Neural progenitor cell (in vitro differentiated cells): ENCODE measurements around the gene ELFN1. TPM values are rescaled to one million over a fixed set of nuclear protein-coding genes. Genes with fewer than 3 reads are reported as not detected.
A peak's percentile ranks its signal among the peaks of the same experiment; 100 is the strongest.

ENCODE experiments used
- DNase-seq: peaks from one replicate; pipeline ENCODE4 v3.0.0-alpha.2; 2016; ENCODE audit warnings: low spot score
- H2AFZ ChIP-seq: fragments of 200-600 bp; sonication (generic); replicated peaks from 2 replicates; pipeline ENCODE4 v1.6.1; 2016; ENCODE audit warnings: antibody characterized with exemption
- H3F3A ChIP-seq: fragments of 200-600 bp; sonication (generic); 2 replicates; pipeline ENCODE4 v1.6.1; 2016; ENCODE audit warnings: antibody characterized with exemption, low read depth
- H3K27ac ChIP-seq: fragments of 200-600 bp; sonication (generic); 2 replicates; pipeline ENCODE4 v1.5.1; 2016; ENCODE audit warnings: mild to moderate bottlenecking
- H3K27me3 ChIP-seq: fragments of 200-600 bp; sonication (generic); 2 replicates; pipeline ENCODE4 v1.6.1; 2016; ENCODE audit warnings: mild to moderate bottlenecking, moderate library complexity
- H3K36me3 ChIP-seq: fragments of 200-600 bp; sonication (generic); 2 replicates; pipeline ENCODE4 v1.5.1; 2016
- H3K4me1 ChIP-seq: fragments of 200-600 bp; sonication (generic); 2 replicates; pipeline ENCODE4 v1.6.1; 2016; ENCODE audit warnings: mixed run types
- H3K4me2 ChIP-seq: fragments of 200-600 bp; sonication (generic); 2 replicates; pipeline ENCODE4 v1.6.1; 2016
- H3K4me3 ChIP-seq: fragments of 200-600 bp; sonication (generic); 2 replicates; pipeline ENCODE4 v1.5.1; 2016
- H3K79me2 ChIP-seq: fragments of 200-600 bp; sonication (generic); 2 replicates; pipeline ENCODE4 v1.6.1; 2016; ENCODE audit warnings: low read depth
- H3K9ac ChIP-seq: fragments of 200-600 bp; sonication (generic); 2 replicates; pipeline ENCODE4 v1.6.1; 2016
- H3K9me3 ChIP-seq: fragments of 200-600 bp; sonication (generic); 2 replicates; pipeline ENCODE4 v1.5.1; 2016; ENCODE audit warnings: low read depth
- H4K20me1 ChIP-seq: fragments of 200-600 bp; sonication (generic); 2 replicates; pipeline ENCODE4 v1.6.1; 2016; ENCODE audit warnings: low read depth
- H3K27ac Mint-ChIP-seq: 3 replicates; pipeline ENCODE4 v1.8.0; 2021; ENCODE audit warnings: mixed read lengths
- H3K27me3 Mint-ChIP-seq: 2 replicates; pipeline ENCODE4 v1.8.0; 2022; ENCODE audit warnings: low read depth, mild to moderate bottlenecking, inconsistent platforms, moderate library complexity, mixed read lengths; ENCODE audit not compliant: insufficient read depth
- H3K36me3 Mint-ChIP-seq: 3 replicates; pipeline ENCODE4 v1.8.0; 2021; ENCODE audit warnings: mixed read lengths
- H3K4me1 Mint-ChIP-seq: 3 replicates; pipeline ENCODE4 v1.8.0; 2021; ENCODE audit warnings: mixed read lengths
- H3K4me3 Mint-ChIP-seq: 3 replicates; pipeline ENCODE4 v1.8.0; 2021; ENCODE audit warnings: mild to moderate bottlenecking, moderate library complexity, mixed read lengths
- H3K9me3 Mint-ChIP-seq: 3 replicates; pipeline ENCODE4 v1.8.0; 2020; ENCODE audit warnings: mixed read lengths
- EZH2 ChIP-seq: fragments of 200-600 bp; sonication (generic); IDR thresholded peaks from 2 replicates; pipeline ENCODE4 v1.6.1; 2017; ENCODE audit warnings: antibody characterized with exemption, mild to moderate bottlenecking, moderate library complexity
- EZH2phosphoT487 ChIP-seq: fragments of 200-600 bp; sonication (generic); IDR thresholded peaks from 2 replicates; pipeline ENCODE4 v1.6.1; 2017; ENCODE audit warnings: antibody characterized with exemption
- total RNA-seq: library from RNA; depleted of rRNA; stranded (reverse); fragments of >200 nt; gene quantifications from 2 replicates; pipeline ENCODE4 v1.2.3, GENCODE V29; 2015; ENCODE audit warnings: low replicate concordance
- TF ChIP-seq, protein P1 (sequence below): fragments of 200-600 bp; sonication (generic); IDR thresholded peaks from 2 replicates; pipeline ENCODE4 v1.5.1; 2017; ENCODE audit warnings: antibody characterized with exemption, mild to moderate bottlenecking

The ELFN1 gene
- total RNA-seq, 1 donor from 2014 or later: 2.2 TPM

DNA sequence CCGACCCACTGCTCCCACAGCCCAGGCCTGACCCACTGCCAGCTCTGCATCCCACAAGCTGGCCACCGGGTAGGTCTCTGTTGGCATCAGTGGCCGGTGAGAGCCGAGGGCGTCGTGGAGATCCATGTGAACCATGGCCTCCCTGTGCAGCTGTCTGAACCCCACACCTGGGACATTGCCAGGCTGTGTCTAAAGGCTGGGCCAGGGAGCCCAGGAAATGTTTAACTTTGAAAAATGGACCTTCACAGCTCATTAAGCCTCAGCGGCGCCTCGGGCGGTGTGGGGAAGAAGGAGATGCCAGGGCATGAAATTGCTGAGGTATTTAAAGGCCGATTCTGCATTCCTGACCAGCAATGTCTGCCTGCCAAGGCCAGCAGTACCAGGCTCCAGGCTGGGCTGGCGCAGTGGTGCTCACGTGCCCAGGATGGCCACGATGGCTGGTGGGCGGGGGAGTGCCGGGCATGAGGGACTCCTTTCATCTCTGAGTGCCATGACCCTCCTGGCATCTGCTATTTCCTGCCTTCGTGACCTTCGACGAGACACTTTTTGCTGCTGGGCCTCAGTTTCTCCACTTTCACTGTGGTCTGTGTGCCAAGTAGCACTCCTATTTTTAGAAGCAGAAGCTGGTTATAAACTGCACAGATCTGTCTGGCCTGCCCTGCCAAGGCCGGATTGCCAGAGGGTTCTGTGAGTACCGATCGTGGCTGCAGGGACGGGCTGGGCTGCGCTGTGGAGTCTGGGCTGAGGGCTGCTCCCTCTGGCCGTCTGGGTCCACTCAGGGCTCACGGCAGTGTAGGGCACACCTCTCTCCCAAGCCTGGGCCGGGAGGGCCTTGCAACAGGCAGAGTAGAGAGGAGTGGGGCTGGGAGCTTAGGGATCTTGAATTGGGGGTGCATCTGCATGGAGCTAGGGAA is 21.8 kb downstream of the ELFN1 start:
- Mint-ChIP-seq H3K27me3 (peaks cover 5% of the 10 kb centered on the region), H3K36me3 (peaks cover 6% of the 10 kb centered on the region), H3K9me3 (no peaks in the 10 kb centered on the region), H3K27ac (peak overlapping the region; percentile 74), H3K4me3 (no peak overlapping the region), H3K4me1 (peaks cover 44% of the 10 kb centered on the region)
- no peak overlapping the region for H2AFZ ChIP-seq
- H3K4me2 ChIP-seq: no peak overlapping the region
- no peak for DNase-seq
- H3K9me3 ChIP-seq: no peaks in the 10 kb centered on the region
- no peak overlapping the region for H3K27ac ChIP-seq
- peaks cover 15% of the 10 kb centered on the region for H4K20me1 ChIP-seq
- H3K27me3 ChIP-seq: no peaks in the 10 kb centered on the region
- no peaks in the 10 kb centered on the region for H3K79me2 ChIP-seq
- TF ChIP-seq, protein P1, sequence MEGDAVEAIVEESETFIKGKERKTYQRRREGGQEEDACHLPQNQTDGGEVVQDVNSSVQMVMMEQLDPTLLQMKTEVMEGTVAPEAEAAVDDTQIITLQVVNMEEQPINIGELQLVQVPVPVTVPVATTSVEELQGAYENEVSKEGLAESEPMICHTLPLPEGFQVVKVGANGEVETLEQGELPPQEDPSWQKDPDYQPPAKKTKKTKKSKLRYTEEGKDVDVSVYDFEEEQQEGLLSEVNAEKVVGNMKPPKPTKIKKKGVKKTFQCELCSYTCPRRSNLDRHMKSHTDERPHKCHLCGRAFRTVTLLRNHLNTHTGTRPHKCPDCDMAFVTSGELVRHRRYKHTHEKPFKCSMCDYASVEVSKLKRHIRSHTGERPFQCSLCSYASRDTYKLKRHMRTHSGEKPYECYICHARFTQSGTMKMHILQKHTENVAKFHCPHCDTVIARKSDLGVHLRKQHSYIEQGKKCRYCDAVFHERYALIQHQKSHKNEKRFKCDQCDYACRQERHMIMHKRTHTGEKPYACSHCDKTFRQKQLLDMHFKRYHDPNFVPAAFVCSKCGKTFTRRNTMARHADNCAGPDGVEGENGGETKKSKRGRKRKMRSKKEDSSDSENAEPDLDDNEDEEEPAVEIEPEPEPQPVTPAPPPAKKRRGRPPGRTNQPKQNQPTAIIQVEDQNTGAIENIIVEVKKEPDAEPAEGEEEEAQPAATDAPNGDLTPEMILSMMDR: no peak
- TF ChIP-seq EZH2phosphoT487 (no peak), EZH2 (no peak)
- no peak overlapping the region for H3K9ac ChIP-seq
- H3K36me3 ChIP-seq: peaks cover 3% of the 10 kb centered on the region
- H3K4me3 ChIP-seq: no peak overlapping the region
- H3K4me1 ChIP-seq: peaks cover 15% of the 10 kb centered on the region
- no peaks in the 10 kb centered on the region for H3F3A ChIP-seq

DNA sequence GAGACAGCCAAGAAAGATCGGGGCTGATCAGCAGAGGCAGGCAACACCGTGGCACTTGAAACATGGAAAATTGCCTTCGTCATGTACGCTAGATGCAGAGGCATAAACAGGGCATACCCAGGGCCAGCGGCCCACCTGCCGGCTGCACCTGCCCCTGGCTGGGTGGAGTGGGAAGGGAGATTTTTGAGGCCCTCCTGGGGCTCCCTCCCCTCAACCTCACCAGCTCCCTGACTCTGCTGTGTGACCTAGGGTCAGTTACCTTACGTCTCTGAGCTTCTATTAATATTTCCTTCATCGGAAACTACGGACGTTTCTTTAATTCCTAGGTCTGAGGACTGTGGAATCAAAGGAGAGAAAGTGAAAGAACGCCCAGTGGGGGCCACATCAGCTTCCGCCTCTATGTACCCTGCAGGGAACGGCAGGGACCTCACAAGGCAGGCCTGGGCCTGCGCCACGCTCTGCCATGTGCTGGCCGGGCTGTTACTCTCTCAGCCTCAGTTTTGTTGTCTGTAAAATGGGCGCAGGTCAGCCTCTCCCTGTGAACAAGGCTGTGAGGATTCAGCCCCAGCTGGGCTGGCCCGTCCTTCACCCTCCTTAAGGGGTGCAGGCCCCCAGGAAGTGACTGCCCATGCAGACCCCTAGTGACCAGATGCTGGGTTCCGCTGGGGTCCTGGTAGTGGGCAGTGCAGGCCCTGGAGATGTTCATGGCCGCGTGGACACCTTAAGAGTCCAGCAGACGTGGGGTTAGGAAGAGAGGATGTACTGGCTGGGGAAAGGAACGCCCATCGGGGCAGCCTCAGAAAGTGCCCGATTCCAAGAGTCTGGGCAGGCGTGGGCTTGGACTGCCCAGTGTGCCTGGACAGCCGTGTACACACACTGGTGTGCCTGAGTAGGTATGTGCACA is 22.7 kb downstream of the ELFN1 start:
- Histone ChIP-seq H3F3A (no peaks in the 10 kb centered on the region), H3K79me2 (no peaks in the 10 kb centered on the region), H3K9ac (no peak overlapping the region), H3K4me3 (no peak overlapping the region), H3K27ac (no peak overlapping the region), H3K4me1 (peaks cover 15% of the 10 kb centered on the region), H4K20me1 (peaks cover 15% of the 10 kb centered on the region), H3K36me3 (peaks cover 3% of the 10 kb centered on the region), H3K9me3 (no peaks in the 10 kb centered on the region), H3K27me3 (no peaks in the 10 kb centered on the region), H3K4me2 (no peak overlapping the region), H2AFZ (no peak overlapping the region)
- H3K4me1 Mint-ChIP-seq: peaks cover 48% of the 10 kb centered on the region
- peaks cover 6% of the 10 kb centered on the region for H3K36me3 Mint-ChIP-seq
- peaks cover 8% of the 10 kb centered on the region for H3K27me3 Mint-ChIP-seq
- peak overlapping the region; percentile 74 for H3K27ac Mint-ChIP-seq
- H3K4me3 Mint-ChIP-seq: no peak overlapping the region
- H3K9me3 Mint-ChIP-seq: no peaks in the 10 kb centered on the region
- no peak for TF ChIP-seq EZH2
- no peak for TF ChIP-seq EZH2phosphoT487
- TF ChIP-seq, protein P1: no peak
- no peak for DNase-seq

DNA sequence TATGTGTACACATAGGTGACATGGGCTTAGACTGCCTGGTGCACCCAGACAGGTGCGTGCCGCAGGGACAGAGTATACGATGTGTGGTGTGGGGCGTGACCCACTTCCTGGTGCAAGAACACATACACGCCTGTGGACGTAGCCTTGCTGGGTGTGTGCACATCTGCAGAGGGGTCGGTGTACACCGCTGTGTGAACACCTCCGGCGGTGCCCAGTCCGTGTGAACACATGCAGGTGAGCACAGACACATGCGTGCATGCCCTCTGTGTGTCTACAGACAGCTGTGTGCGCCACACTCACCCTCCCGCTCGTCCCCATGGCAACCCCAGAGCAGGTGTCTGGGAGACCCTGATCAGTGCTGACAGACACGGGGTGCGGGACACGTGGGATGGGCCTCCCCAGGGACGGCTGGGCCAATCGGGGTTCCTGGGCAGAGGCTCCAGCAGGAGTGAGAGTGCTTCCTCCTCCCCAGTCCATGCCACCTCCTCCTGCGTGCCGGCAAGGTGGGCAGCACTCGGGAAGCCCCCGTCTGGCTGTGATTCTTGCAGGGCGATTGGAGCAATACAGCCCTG is 23.4 kb downstream of the ELFN1 start:
- H3K36me3 Mint-ChIP-seq: peaks cover 5% of the 10 kb centered on the region
- no peak overlapping the region for H2AFZ ChIP-seq
- H3K27me3 Mint-ChIP-seq: peaks cover 10% of the 10 kb centered on the region
- no peak for DNase-seq
- peaks cover 15% of the 10 kb centered on the region for H3K4me1 ChIP-seq
- H3K9ac ChIP-seq: no peak overlapping the region
- H4K20me1 ChIP-seq: peaks cover 15% of the 10 kb centered on the region
- no peaks in the 10 kb centered on the region for H3K9me3 Mint-ChIP-seq
- H3K4me3 ChIP-seq: no peak overlapping the region
- no peaks in the 10 kb centered on the region for H3K27me3 ChIP-seq
- no peaks in the 10 kb centered on the region for H3F3A ChIP-seq
- peaks cover 52% of the 10 kb centered on the region for H3K4me1 Mint-ChIP-seq
- no peak for TF ChIP-seq EZH2
- TF ChIP-seq EZH2phosphoT487: no peak
- TF ChIP-seq, protein P1: no peak
- no peak overlapping the region for H3K27ac ChIP-seq
- H3K4me2 ChIP-seq: peak overlapping the region; percentile 63
- H3K9me3 ChIP-seq: no peaks in the 10 kb centered on the region
- no peak overlapping the region for H3K4me3 Mint-ChIP-seq
- H3K36me3 ChIP-seq: peaks cover 3% of the 10 kb centered on the region
- H3K79me2 ChIP-seq: no peaks in the 10 kb centered on the region
- H3K27ac Mint-ChIP-seq: no peak overlapping the region
